ENCODE measurements around the gene SLC41A2.

SLC41A2 gene

GRCh38 chr12:104910196-104910840 lies 47.8 kb downstream of the SLC41A2 start:
- CTCF ChIA-PET = no interaction called here
- DNase-seq (ENCODE audit: extremely low spot score) = no peak
- no peak for TF ChIP-seq HDGF (IDR thresholded peaks at IDR 0.05; ENCODE audit: borderline replicate concordance)
- TF ChIP-seq PKNOX1 (IDR thresholded peaks at IDR 0.05) = no peak
- TF ChIP-seq TARDBP (IDR thresholded peaks at IDR 0.05) = no peak
- no peak for TF ChIP-seq ZNF384 (IDR thresholded peaks at IDR 0.05)
- no peak for TF ChIP-seq LEF1 (IDR thresholded peaks at IDR 0.05; ENCODE audit: borderline replicate concordance)
- no peak for TF ChIP-seq FOXK2 (IDR thresholded peaks at IDR 0.05)
- TF ChIP-seq L3MBTL2 (conservative IDR thresholded peaks at IDR 0.05) = no peak

GRCh38 chr12:104909761-104910160 lies 48.3 kb downstream of the SLC41A2 start:
- ChIA-PET POLR2A (no interaction called here), CTCF (no interaction called here)
- no peak for DNase-seq (ENCODE audit: extremely low spot score)
- TF ChIP-seq LEF1 (IDR thresholded peaks at IDR 0.05; ENCODE audit: borderline replicate concordance) = no peak
- no peak for TF ChIP-seq TARDBP (IDR thresholded peaks at IDR 0.05)
- TF ChIP-seq SUZ12 (IDR thresholded peaks at IDR 0.05) = no peak
- no peak for TF ChIP-seq NFRKB (IDR thresholded peaks at IDR 0.05)
- TF ChIP-seq ZNF384 (IDR thresholded peaks at IDR 0.05) = no peak
- no peak for TF ChIP-seq FOXM1 (IDR thresholded peaks at IDR 0.05; ENCODE audit: borderline replicate concordance)
- no peak for TF ChIP-seq PKNOX1 (IDR thresholded peaks at IDR 0.05)
- no peak for TF ChIP-seq HDGF (IDR thresholded peaks at IDR 0.05; ENCODE audit: borderline replicate concordance)
- no peak for TF ChIP-seq BHLHE40 (IDR thresholded peaks at IDR 0.05; ENCODE audit: borderline replicate concordance)
- no peak for TF ChIP-seq CTBP1 (IDR thresholded peaks at IDR 0.05; ENCODE audit: borderline replicate concordance)
- TF ChIP-seq ELF4 (IDR thresholded peaks at IDR 0.05) = no peak
- TF ChIP-seq FOXK2 (IDR thresholded peaks at IDR 0.05) = no peak
- TF ChIP-seq L3MBTL2 (conservative IDR thresholded peaks at IDR 0.05) = no peak
- TF ChIP-seq SP1 (IDR thresholded peaks at IDR 0.05) = no peak
- TF ChIP-seq ARNT (IDR thresholded peaks at IDR 0.05) = no peak
- no peak for TF ChIP-seq FOXA1 (IDR thresholded peaks at IDR 0.05)

More at GRCh38 chr12:104910196-104910840, 47.8 kb downstream of the SLC41A2 start:
- POLR2A ChIA-PET = no interaction called here

All from HEK293T (cell line).